ENCODE data around the gene TDRD7. TPM values are rescaled to one million over a fixed set of nuclear protein-coding genes. Genes with fewer than 3 reads are reported as not detected.

The TDRD7 gene
- total and polyA plus RNA-seq, 2 of the 8 experiments (the other 6 are each of a cell fraction or from before 2014, with no cell fraction given), result 1.2 to 2.3 TPM

DNA sequence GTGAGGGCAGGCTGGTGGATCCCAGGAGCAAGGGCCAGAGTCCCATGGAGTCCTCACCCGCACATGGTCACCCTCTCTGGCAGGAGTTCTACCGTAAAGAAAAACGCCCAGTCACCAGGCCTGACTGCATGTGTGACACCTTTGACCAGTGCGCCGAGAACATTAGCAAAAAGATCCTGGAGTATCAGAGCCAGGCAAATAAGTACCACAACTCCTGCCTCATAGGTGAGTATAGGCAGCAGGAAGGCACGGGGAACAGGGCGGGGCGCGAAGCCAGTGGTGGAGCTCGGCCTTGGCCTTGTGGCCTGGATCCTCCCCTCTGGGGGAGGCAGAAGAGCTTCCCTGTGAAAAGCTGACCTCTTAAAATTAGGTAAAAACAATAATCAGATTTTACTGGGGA is 45.4 kb upstream of the TDRD7 start (continued):
- TF ChIP-seq KDM5A (IDR thresholded peaks at IDR 0.05; ENCODE audit: low read length) (no peak), BRCA1 (IDR thresholded peaks at IDR 0.05; ENCODE audit: low read depth, low read length) (no peak)

Data from H1 (cell line).